Measurements from ENCODE around the gene MCF2L.
"Not testable (repeated sequence)": the region's sequence is repeated elsewhere in the genome, so short reads cannot be mapped to it uniquely, and the experiment has no call there.

The MCF2L gene

GRCh38 chr13:113074401-113074800 lies 105.4 kb downstream of the MCF2L start:
- ATAC-seq (replicated peaks) (no peak), DNase-seq (no peak)
- Mint-ChIP-seq H3K27ac (no peak overlapping the region), H3K4me1 (ENCODE audit: low read depth in 2 of 2) (no peaks in the 10 kb centered on the region), H3K27me3 (no peaks in the 10 kb centered on the region), H3K4me3 (no peak overlapping the region), H3K36me3 (ENCODE audit: insufficient read depth) (peaks cover 5% of the 10 kb centered on the region), H3K9me3 (no peaks in the 10 kb centered on the region)

GRCh38 chr13:113074876-113075275 lies 105.9 kb downstream of the MCF2L start:
- Mint-ChIP-seq H3K27me3 (no peaks in the 10 kb centered on the region), H3K4me3 (no peak overlapping the region), H3K9me3 (no peaks in the 10 kb centered on the region), H3K4me1 (ENCODE audit: low read depth in 2 of 2) (no peaks in the 10 kb centered on the region), H3K36me3 (ENCODE audit: insufficient read depth) (peaks cover 5% of the 10 kb centered on the region), H3K27ac (no peak overlapping the region)
- no peak for DNase-seq
- ATAC-seq (replicated peaks) = no peak

- H3K27ac Mint-ChIP-seq = no peak overlapping the region
- H3K4me3 Mint-ChIP-seq = no peak overlapping the region
- H3K4me1 Mint-ChIP-seq (ENCODE audit: low read depth in 2 of 2) = no peaks in the 10 kb centered on the region
- ATAC-seq (replicated peaks) (no peak), DNase-seq (no peak)
- no peaks in the 10 kb centered on the region for H3K27me3 Mint-ChIP-seq
- H3K9me3 Mint-ChIP-seq = no peaks in the 10 kb centered on the region
- peaks cover 5% of the 10 kb centered on the region for H3K36me3 Mint-ChIP-seq (ENCODE audit: insufficient read depth)
Measured at GRCh38 chr13:113075711-113076110, 106.7 kb downstream of the MCF2L start.

GRCh38 chr13:113076681-113077401 lies 107.8 kb downstream of the MCF2L start:
- no peak overlapping the region for H3K4me3 Mint-ChIP-seq
- no peaks in the 10 kb centered on the region for H3K9me3 Mint-ChIP-seq
- H3K27ac Mint-ChIP-seq = no peak overlapping the region
- ATAC-seq (replicated peaks) (no peak), DNase-seq (no peak)
- H3K36me3 Mint-ChIP-seq (ENCODE audit: insufficient read depth) = peaks cover 5% of the 10 kb centered on the region
- no peaks in the 10 kb centered on the region for H3K27me3 Mint-ChIP-seq
- no peaks in the 10 kb centered on the region for H3K4me1 Mint-ChIP-seq (ENCODE audit: low read depth in 2 of 2)

- no peaks in the 10 kb centered on the region for H3K9me3 Mint-ChIP-seq
- H3K27ac Mint-ChIP-seq = no peak overlapping the region
Measured at GRCh38 chr13:113077566-113077952, 108.5 kb downstream of the MCF2L start.

GRCh38 chr13:113077953-113078901 lies 109.2 kb downstream of the MCF2L start:
- no peak for DNase-seq

More at GRCh38 chr13:113077566-113077952, 108.5 kb downstream of the MCF2L start:
- ATAC-seq (replicated peaks) (no peak), DNase-seq (no peak)
- Mint-ChIP-seq H3K4me1 (ENCODE audit: low read depth in 2 of 2) (no peaks in the 10 kb centered on the region), H3K27me3 (no peaks in the 10 kb centered on the region), H3K36me3 (ENCODE audit: insufficient read depth) (peaks cover 5% of the 10 kb centered on the region), H3K4me3 (no peak overlapping the region)

GRCh38 chr13:113078902-113079780 lies 110.1 kb downstream of the MCF2L start:
- DNase-seq (no peak), ATAC-seq (replicated peaks) (no peak)
- no peaks in the 10 kb centered on the region for H3K27me3 Mint-ChIP-seq
- no peaks in the 10 kb centered on the region for H3K4me1 Mint-ChIP-seq (ENCODE audit: low read depth in 2 of 2)
- no peaks in the 10 kb centered on the region for H3K9me3 Mint-ChIP-seq
- peaks cover 2% of the 10 kb centered on the region for H3K36me3 Mint-ChIP-seq (ENCODE audit: insufficient read depth)
- no peak overlapping the region for H3K27ac Mint-ChIP-seq
- no peak overlapping the region for H3K4me3 Mint-ChIP-seq

More at GRCh38 chr13:113077953-113078901, 109.2 kb downstream of the MCF2L start:
- Mint-ChIP-seq H3K4me3 (no peak overlapping the region), H3K27ac (no peak overlapping the region), H3K27me3 (no peaks in the 10 kb centered on the region), H3K36me3 (ENCODE audit: insufficient read depth) (peaks cover 2% of the 10 kb centered on the region), H3K9me3 (no peaks in the 10 kb centered on the region), H3K4me1 (ENCODE audit: low read depth in 2 of 2) (no peaks in the 10 kb centered on the region)
- no peak for ATAC-seq (replicated peaks)

- H3K4me3 Mint-ChIP-seq; ATAC-seq (replicated peaks); H3K9me3 Mint-ChIP-seq; H3K27ac Mint-ChIP-seq; H3K36me3 Mint-ChIP-seq (ENCODE audit: insufficient read depth); H3K27me3 Mint-ChIP-seq; H3K4me1 Mint-ChIP-seq (ENCODE audit: low read depth in 2 of 2); DNase-seq: not testable (repeated sequence)
Measured at GRCh38 chr13:113079781-113080080, 110.7 kb downstream of the MCF2L start.

- H3K36me3 Mint-ChIP-seq (ENCODE audit: insufficient read depth) = peaks cover under 1% of the 10 kb centered on the region
- no peaks in the 10 kb centered on the region for H3K4me1 Mint-ChIP-seq (ENCODE audit: low read depth in 2 of 2)
- H3K27me3 Mint-ChIP-seq = no peaks in the 10 kb centered on the region
- no peak overlapping the region for H3K4me3 Mint-ChIP-seq
- ATAC-seq (replicated peaks) (no peak), DNase-seq (no peak)
- H3K9me3 Mint-ChIP-seq = no peaks in the 10 kb centered on the region
- H3K27ac Mint-ChIP-seq = no peak overlapping the region
Measured at GRCh38 chr13:113080361-113080831, 111.4 kb downstream of the MCF2L start.

GRCh38 chr13:113080901-113081521 lies 112.0 kb downstream of the MCF2L start:
- no peak overlapping the region for H3K4me3 Mint-ChIP-seq
- no peak for DNase-seq
- no peaks in the 10 kb centered on the region for H3K4me1 Mint-ChIP-seq (ENCODE audit: low read depth in 2 of 2)
- H3K27me3 Mint-ChIP-seq = no peaks in the 10 kb centered on the region
- no peaks in the 10 kb centered on the region for H3K36me3 Mint-ChIP-seq (ENCODE audit: insufficient read depth)
- no peak overlapping the region for H3K27ac Mint-ChIP-seq
- ATAC-seq (replicated peaks) = no peak
- H3K9me3 Mint-ChIP-seq = no peaks in the 10 kb centered on the region

- DNase-seq (no peak), ATAC-seq (replicated peaks) (no peak)
- H3K4me1 Mint-ChIP-seq (ENCODE audit: low read depth in 2 of 2) = no peaks in the 10 kb centered on the region
- H3K9me3 Mint-ChIP-seq = no peaks in the 10 kb centered on the region
- H3K36me3 Mint-ChIP-seq (ENCODE audit: insufficient read depth) = no peaks in the 10 kb centered on the region
- H3K27ac Mint-ChIP-seq = no peak overlapping the region
- no peak overlapping the region for H3K4me3 Mint-ChIP-seq
- H3K27me3 Mint-ChIP-seq = no peaks in the 10 kb centered on the region
Measured at GRCh38 chr13:113082198-113083021, 113.4 kb downstream of the MCF2L start.

GRCh38 chr13:113083022-113083373 lies 114.0 kb downstream of the MCF2L start:
- no peaks in the 10 kb centered on the region for H3K9me3 Mint-ChIP-seq

More at GRCh38 chr13:113083022-113083373, 114.0 kb downstream of the MCF2L start:
- Mint-ChIP-seq H3K4me1 (ENCODE audit: low read depth in 2 of 2) (no peaks in the 10 kb centered on the region), H3K27ac (no peak overlapping the region), H3K27me3 (no peaks in the 10 kb centered on the region), H3K36me3 (ENCODE audit: insufficient read depth) (no peaks in the 10 kb centered on the region), H3K4me3 (no peak overlapping the region)
- ATAC-seq (replicated peaks) (no peak), DNase-seq (no peak)
